OCI-LY7 (cell line): ENCODE results near the gene IMPACT. TPM values are rescaled to one million over a fixed set of nuclear protein-coding genes. Genes with fewer than 3 reads are reported as not detected.

Source experiments
- BruUV-seq: library from RNA; stranded (reverse); fragments of 400-500 nt; replicated peaks from 2 replicates; lab custom pipeline; 2021; lab: Mats Ljungman, UMichigan
- CTCF ChIA-PET: fragments of 300-600 bp; sonication (Branson Sonifier 250); formaldehyde crosslinking; loops from one replicate; lab custom pipeline; 2022; ENCODE audit warnings: antibody characterized with exemption; ENCODE audit not compliant: unreplicated experiment; lab: Charles Lee
- POLR2A ChIA-PET: fragments of 300-600 bp; sonication (Branson Sonifier 250); formaldehyde crosslinking; loops from one replicate; lab custom pipeline; 2022; ENCODE audit warnings: antibody characterized with exemption; lab: Charles Lee
- DNase-seq: peaks from one replicate; pipeline ENCODE4 v3.0.0-alpha.2; 2015; ENCODE audit warnings: low spot score
- H2AFZ ChIP-seq: fragments of 200-600 bp; sonication (generic), shearing (Covaris generic); 2 replicates; pipeline ENCODE4 v1.6.1; 2014; ENCODE audit warnings: mild to moderate bottlenecking, antibody characterized with exemption, low read length, moderate library complexity
- H3K27ac ChIP-seq: fragments of 200-600 bp; sonication (generic); 2 replicates; pipeline ENCODE4 v1.5.1; 2014; ENCODE audit warnings: mixed run types, low read depth, mild to moderate bottlenecking, moderate library complexity, low read length, inconsistent platforms; ENCODE audit not compliant: poor library complexity, severe bottlenecking
- H3K36me3 ChIP-seq: fragments of 200-600 bp; sonication (generic); 2 replicates; pipeline ENCODE4 v1.6.1; 2014; ENCODE audit warnings: mild to moderate bottlenecking, antibody characterized with exemption, low read length, moderate library complexity, mixed read lengths; ENCODE audit not compliant: insufficient read depth
- H3K4me1 ChIP-seq: fragments of 200-600 bp; sonication (generic); 2 replicates; pipeline ENCODE4 v1.5.1; 2014; ENCODE audit warnings: mild to moderate bottlenecking, low read length; ENCODE audit not compliant: insufficient read depth, poor library complexity, severe bottlenecking
- H3K4me2 ChIP-seq: fragments of 200-600 bp; sonication (generic); 2 replicates; pipeline ENCODE4 v1.6.1; 2014; ENCODE audit warnings: mild to moderate bottlenecking, low read length
- H3K4me3 ChIP-seq: fragments of 200-600 bp; sonication (generic); 2 replicates; pipeline ENCODE4 v1.5.1; 2014; ENCODE audit warnings: mild to moderate bottlenecking, low read depth, low read length; ENCODE audit not compliant: poor library complexity, severe bottlenecking
- H3K79me2 ChIP-seq: fragments of 200-600 bp; sonication (generic); 2 replicates; pipeline ENCODE4 v1.6.1; 2016; ENCODE audit warnings: low read depth, mild to moderate bottlenecking, low read length, moderate library complexity, mixed read lengths; ENCODE audit not compliant: insufficient read depth
- H3K9me2 ChIP-seq: fragments of 200-600 bp; sonication (generic); 2 replicates; pipeline ENCODE4 v1.6.1; 2016; ENCODE audit warnings: mild to moderate bottlenecking, low read length, mixed read lengths; ENCODE audit not compliant: insufficient read depth
- H3K9me3 ChIP-seq: fragments of 200-600 bp; sonication (generic); 2 replicates; pipeline ENCODE4 v1.6.1; 2014; ENCODE audit warnings: mild to moderate bottlenecking, mixed run types, low read length, mixed read lengths
- H4K20me1 ChIP-seq: fragments of 200-600 bp; sonication (generic); 2 replicates; pipeline ENCODE4 v1.6.1; 2014; ENCODE audit warnings: mild to moderate bottlenecking, antibody characterized with exemption, low read length, moderate library complexity, mixed read lengths; ENCODE audit not compliant: insufficient read depth
- EZH2phosphoT487 ChIP-seq: fragments of 200-600 bp; sonication (generic); IDR thresholded peaks from 2 replicates; pipeline ENCODE4 v1.6.1; 2018; ENCODE audit warnings: low read depth, borderline replicate concordance, mild to moderate bottlenecking, mixed run types, antibody characterized with exemption, low read length, moderate library complexity, mixed read lengths
- intact Hi-C: fragments of 100-400 bp; cut with micrococcal nuclease; formaldehyde crosslinking; loops from one replicate; pipeline ENCODE4 v1.10.0; 2022; ENCODE audit not compliant: unreplicated experiment
- total RNA-seq, 2 experiments: library from RNA; depleted of rRNA in 1 of 2; stranded (reverse); fragments of >200 nt in 1 of 2; shearing (Covaris generic) in 1 of 2; gene quantifications; 2 replicates each; pipeline ENCODE4 v1.2.3, GENCODE V29; 2014 to 2022
- TF ChIP-seq, protein P1 (sequence below): fragments of 200-600 bp; sonication (generic); conservative IDR thresholded peaks from 2 replicates; pipeline ENCODE4 v1.5.1; 2014; ENCODE audit warnings: mild to moderate bottlenecking, antibody characterized with exemption, low read length, moderate library complexity, mixed read lengths

IMPACT gene
- total RNA-seq, 2 experiments from 2014 or later = not detected

DNA sequence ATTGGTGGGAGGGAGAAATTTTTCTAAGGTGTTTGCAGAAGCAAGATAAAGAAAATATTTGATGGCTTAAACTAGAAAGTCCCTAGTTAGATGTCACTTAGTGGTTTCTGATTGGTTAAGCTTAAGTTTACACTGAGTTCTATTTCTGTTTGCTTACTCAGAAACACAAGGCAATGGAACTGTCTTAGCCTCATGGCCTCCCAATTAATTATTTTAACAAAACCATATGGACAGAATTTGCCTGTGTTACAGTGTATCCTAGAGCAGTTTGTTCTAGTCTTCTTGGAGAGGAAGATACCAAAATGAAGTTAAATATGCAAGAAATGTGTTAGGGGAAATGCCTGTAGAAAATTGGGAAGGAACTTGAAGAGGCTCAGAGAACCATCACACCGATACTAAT lies 4.6 kb upstream of the IMPACT start:
- H2AFZ ChIP-seq = no peak overlapping the region
- intact Hi-C loops = no loop called here
- TF ChIP-seq, protein P1, sequence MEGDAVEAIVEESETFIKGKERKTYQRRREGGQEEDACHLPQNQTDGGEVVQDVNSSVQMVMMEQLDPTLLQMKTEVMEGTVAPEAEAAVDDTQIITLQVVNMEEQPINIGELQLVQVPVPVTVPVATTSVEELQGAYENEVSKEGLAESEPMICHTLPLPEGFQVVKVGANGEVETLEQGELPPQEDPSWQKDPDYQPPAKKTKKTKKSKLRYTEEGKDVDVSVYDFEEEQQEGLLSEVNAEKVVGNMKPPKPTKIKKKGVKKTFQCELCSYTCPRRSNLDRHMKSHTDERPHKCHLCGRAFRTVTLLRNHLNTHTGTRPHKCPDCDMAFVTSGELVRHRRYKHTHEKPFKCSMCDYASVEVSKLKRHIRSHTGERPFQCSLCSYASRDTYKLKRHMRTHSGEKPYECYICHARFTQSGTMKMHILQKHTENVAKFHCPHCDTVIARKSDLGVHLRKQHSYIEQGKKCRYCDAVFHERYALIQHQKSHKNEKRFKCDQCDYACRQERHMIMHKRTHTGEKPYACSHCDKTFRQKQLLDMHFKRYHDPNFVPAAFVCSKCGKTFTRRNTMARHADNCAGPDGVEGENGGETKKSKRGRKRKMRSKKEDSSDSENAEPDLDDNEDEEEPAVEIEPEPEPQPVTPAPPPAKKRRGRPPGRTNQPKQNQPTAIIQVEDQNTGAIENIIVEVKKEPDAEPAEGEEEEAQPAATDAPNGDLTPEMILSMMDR = no peak
- no peak for TF ChIP-seq EZH2phosphoT487
- no peak for DNase-seq
- no peak overlapping the region for H3K4me3 ChIP-seq
- no peaks in the 10 kb centered on the region for H3K4me1 ChIP-seq
- no peaks in the 10 kb centered on the region for H3K9me2 ChIP-seq
- ChIA-PET CTCF (no interaction called here), POLR2A (interaction anchor here (1.3 kb wide), 1 partner anchor 9 kb away, joined by 3 read pairs; no protein-coding TSS in a partner anchor)
- no peaks in the 10 kb centered on the region for H4K20me1 ChIP-seq
- no TSS peak for BruUV-seq
- H3K27ac ChIP-seq = no peak overlapping the region
- H3K9me3 ChIP-seq = no peaks in the 10 kb centered on the region
- H3K36me3 ChIP-seq = no peaks in the 10 kb centered on the region
- no peak overlapping the region for H3K4me2 ChIP-seq
- H3K79me2 ChIP-seq = no peaks in the 10 kb centered on the region

DNA sequence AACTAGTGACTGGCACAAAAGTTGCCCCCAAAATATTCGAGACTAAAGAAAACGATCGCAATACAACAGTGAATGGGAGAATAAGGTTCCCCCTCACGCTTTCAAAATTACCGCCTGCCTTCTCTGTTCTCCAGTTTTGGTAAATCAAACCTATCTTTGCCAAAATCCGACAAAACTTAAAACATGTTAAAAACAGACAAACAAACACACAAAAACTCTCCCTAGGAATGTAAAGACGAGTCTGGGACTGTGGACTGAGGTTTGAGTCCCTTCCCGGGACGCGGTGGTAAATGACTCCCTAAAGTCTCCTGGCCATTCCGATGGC lies 435 bp upstream of the IMPACT start:
- H3K9me2 ChIP-seq = no peaks in the 10 kb centered on the region
- no peaks in the 10 kb centered on the region for H3K36me3 ChIP-seq
- ChIA-PET CTCF (no interaction called here), POLR2A (no interaction called here)
- H3K4me2 ChIP-seq = no peak overlapping the region
- no TSS peak for BruUV-seq
- no peaks in the 10 kb centered on the region for H3K9me3 ChIP-seq
- no peak overlapping the region for H3K4me3 ChIP-seq
- no peak for DNase-seq
- no peak overlapping the region for H2AFZ ChIP-seq
- H3K27ac ChIP-seq = no peak overlapping the region
- H4K20me1 ChIP-seq = no peaks in the 10 kb centered on the region
- no peaks in the 10 kb centered on the region for H3K4me1 ChIP-seq
- TF ChIP-seq, protein P1 = no peak
- no peak for TF ChIP-seq EZH2phosphoT487
- intact Hi-C loops = no loop called here
- H3K79me2 ChIP-seq = no peaks in the 10 kb centered on the region

DNA sequence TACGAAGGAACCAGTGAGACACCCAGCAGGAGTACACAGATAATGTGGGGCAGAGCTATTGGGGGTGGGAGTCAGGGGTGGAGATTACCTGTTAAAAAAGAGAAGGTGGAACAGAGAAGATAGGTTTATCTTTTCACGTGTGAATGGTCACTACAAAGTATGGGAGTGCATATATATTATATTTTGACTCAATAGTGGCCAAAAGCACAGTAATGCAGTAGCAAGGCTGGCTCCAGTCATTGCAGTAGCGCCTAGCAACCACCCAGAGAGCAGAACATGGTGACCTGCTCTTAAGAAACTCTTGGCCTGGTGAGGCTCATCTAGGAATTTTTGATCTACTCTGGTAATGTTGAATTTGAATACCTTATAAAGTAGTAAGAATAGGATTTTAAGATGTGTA lies 1.0 kb downstream of the IMPACT start:
- TF ChIP-seq EZH2phosphoT487 = no peak
- TF ChIP-seq, protein P1 = no peak
- H3K4me3 ChIP-seq = no peak overlapping the region
- ChIA-PET CTCF (no interaction called here), POLR2A (no interaction called here)
- H2AFZ ChIP-seq = no peak overlapping the region
- H3K9me3 ChIP-seq = no peaks in the 10 kb centered on the region
- no TSS peak for BruUV-seq
- intact Hi-C loops = no loop called here
- H4K20me1 ChIP-seq = no peaks in the 10 kb centered on the region
- no peaks in the 10 kb centered on the region for H3K36me3 ChIP-seq
- no peaks in the 10 kb centered on the region for H3K4me1 ChIP-seq
- H3K4me2 ChIP-seq = no peak overlapping the region
- H3K9me2 ChIP-seq = no peaks in the 10 kb centered on the region
- no peak overlapping the region for H3K27ac ChIP-seq
- no peaks in the 10 kb centered on the region for H3K79me2 ChIP-seq
- DNase-seq = no peak
